COR-L47 (cell line): ENCODE measurements around the gene PTPRG.
A peak's percentile ranks its signal among the peaks of the same experiment; 100 is the strongest.

Source experiments
- DNase-seq: peaks from one replicate; lab custom pipeline; 2025; lab: John Stamatoyannopoulos, UW

Gene PTPRG

DNA sequence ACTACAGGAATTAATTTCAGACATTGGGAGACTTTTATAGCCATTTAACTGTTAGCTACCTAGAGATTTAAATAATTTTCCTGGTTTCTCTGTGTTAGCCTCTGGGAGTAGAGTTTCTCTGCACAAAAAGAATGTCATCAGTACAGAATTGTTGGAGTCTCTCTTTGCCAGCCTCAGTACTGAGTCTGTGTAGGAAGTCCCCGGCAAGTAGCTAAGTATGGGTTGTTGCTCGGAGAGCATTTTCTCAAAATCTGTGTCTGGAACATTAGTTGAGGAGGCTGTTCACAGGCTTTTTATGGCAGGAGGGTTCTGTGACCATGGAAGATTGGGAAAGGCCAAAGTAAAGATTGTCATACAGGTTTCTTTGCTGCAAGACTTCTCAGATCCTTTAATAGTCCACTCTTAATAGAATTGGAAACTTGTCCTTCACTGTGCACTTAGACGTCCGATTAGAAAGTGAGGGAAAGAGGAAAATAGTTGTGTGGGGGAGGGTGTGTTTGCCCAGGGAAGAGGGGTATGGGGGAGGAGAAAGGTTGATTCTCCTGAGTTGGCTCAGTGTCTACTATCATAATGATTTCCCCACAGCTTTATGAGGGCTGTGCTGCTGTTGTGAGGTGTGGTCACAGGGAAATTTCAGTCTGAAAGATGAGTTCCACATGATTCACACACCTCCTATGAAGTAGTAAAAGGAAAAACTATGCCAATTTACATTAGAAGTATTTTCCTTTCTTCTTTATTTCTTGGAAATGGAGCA is 207.1 kb downstream of the PTPRG start:
- no peak for DNase-seq

DNA sequence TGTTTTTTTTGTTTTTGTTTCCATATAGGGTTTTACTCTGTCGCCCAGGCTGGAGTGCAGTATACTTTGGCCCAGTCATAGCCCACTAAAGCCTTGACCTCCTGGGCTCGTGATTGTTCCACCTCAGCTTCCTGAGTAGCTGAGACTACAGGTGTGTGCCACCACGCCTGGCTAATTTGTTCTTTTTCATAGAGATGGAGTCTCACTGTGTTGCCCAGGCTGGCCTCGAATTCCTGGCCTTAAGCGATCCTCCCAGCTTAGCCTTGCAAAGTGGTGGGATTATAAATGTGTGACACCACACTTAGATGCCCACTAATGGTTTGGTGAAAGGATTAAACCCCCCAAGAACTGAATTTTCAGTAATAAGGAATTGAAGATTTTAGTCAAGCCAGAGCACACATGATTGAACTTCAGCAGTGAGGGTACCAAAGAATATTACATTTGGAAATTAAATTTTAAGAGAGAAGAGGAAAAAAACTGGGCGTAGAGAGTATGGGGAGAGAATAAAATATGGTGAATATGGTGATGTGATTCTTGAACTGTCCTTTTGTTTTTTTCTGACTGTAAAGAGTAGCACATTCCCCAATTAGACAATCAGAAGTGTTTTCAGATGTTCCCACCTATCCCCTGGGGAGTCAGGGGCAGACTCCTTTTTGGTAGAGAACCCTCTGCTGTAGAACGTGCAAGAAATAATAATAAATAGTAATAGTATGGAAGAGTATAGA is 208.1 kb downstream of the PTPRG start:
- DNase-seq, result no peak

DNA sequence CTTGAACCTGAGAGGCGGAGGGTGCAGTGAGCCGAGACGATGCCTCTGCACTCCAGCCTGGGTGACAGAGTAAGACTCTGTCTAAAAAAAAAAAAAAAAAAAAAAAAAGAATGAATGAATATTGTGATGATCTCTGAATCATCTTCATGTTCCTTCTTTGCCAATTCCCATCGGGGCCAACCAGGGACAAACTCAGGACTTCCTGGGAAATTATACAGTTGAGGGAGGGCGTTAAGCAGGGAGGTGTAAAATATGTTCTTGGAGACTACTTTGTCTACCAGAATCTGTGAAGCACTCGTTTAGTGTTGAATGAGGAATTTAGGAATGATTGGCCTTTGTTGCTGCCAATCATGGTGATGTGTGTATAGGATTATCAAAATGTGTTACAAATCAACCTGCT is 210.6 kb downstream of the PTPRG start:
- DNase-seq, result no peak

DNA sequence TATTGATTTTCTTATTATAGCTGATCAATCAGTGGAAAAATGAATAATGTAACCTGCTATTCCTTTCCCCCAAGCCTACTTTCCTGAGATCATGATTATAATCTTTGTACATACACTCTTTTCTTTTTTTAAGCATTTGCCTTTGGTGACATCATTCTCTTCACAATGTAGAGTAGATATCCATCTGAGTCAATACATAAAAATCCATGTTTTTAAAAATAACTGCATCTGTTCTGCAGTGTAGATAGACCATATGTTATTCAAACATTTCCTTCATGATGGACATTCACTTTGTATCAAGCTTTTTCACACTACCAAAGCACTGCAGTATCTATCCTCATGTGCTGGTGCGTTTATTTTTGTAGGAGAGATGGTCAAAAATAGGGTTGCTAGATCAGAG is 211.1 kb downstream of the PTPRG start:
- DNase-seq, result no peak

DNA sequence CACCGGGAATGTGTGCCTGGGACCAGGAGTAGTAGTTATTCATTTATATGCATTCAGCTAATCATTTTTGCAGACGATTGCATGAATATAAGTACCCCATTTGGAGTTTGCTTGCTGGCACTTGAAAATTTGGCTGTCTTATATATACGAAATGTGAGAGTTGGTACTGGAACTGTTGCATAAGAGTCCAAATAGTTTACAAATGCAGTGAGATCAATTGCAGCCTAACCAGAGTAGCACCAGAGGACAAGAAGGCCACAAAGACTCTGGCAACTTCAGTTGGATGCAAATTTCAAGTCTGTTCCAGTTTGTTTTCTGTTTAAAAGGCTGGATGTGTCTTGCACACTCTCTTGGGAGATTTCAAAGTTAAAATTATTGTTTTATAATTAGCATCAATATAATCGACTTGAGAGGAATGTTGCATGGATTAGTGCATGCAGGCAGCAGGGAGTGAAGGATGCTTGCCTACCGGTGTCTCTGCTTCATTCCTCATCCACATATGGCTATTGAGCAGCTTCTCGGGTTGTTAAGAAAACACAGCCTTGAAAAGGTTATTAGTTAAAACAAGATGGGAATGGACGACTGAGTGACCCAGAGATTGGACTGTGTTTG is 213.0 kb downstream of the PTPRG start:
- no peak for DNase-seq

DNA sequence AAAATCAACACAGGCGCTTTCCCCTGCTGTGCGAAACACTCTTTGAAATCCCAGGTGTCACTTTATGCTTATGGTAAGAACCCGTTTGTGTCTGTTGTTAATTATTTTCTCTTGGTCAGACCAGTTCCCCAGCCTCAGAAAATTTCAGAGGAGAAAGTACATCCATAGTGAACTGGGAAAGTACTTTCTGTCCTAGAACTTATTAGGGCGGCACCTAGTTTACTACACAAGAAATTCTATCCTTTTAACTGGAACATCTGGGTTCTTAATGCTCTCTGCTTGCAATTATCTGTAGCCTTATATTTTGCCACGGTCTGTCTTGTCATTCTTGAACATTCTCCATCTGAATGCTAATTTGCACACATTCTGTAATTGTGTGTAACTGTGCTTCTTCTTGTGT is 215.0 kb downstream of the PTPRG start:
- no peak for DNase-seq

DNA sequence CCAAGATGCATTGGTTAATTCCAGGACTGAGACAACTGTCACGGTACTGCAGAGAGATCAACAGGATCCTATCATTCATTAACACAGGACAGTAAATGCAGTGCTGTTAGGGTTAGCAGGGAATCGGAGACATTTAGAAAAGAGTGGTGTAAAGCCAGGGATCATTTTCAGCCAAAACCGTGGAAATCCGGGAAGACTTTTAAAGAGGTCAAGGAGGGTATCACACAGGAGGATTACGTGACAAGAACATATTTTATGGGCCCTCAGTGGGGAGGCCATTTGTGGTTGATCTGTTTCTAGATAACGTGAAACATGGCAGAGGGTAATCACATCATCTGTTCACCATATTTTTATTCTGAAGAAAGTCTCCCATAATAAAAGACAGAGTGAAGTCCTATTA is 216.1 kb downstream of the PTPRG start:
- no peak for DNase-seq

DNA sequence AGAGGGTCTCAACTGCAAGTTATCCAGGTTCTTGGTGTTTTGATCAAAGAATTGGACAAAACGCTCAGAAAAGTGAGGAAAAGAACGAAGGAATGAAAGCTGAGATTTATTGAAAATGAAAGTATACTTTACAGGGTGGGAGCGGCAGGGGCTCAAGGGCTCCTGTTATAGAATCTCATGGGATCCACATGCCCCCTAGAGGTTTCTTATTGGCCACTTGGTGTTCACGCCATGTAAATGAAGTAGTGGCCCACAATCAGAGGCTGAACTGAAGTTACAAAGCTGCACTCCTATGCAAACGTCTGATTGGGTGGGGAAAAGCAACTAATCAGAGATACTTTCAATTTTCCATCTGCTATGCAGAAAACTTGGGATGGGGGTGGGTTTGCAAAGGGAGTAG is 216.7 kb downstream of the PTPRG start:
- DNase-seq, result no peak

DNA sequence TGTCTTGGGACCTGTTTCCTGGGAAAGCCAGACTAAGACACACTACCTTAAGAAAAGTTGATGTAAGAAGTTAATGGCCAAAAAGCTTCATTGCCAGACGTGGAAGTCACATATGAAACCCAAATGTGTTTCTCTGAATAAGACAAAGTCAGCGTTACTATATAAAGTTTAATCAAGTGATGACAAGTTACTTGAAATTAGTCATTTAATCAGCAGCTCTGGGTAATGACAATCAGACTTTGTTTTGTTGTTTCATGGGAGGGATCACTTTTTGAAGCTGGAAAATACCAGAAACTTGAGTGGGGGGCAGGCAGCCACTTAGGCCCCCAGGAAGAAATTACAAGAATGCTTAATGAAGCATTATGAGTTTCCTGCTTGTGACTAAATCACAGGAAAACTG is 218.6 kb downstream of the PTPRG start:
- DNase-seq, result no peak

DNA sequence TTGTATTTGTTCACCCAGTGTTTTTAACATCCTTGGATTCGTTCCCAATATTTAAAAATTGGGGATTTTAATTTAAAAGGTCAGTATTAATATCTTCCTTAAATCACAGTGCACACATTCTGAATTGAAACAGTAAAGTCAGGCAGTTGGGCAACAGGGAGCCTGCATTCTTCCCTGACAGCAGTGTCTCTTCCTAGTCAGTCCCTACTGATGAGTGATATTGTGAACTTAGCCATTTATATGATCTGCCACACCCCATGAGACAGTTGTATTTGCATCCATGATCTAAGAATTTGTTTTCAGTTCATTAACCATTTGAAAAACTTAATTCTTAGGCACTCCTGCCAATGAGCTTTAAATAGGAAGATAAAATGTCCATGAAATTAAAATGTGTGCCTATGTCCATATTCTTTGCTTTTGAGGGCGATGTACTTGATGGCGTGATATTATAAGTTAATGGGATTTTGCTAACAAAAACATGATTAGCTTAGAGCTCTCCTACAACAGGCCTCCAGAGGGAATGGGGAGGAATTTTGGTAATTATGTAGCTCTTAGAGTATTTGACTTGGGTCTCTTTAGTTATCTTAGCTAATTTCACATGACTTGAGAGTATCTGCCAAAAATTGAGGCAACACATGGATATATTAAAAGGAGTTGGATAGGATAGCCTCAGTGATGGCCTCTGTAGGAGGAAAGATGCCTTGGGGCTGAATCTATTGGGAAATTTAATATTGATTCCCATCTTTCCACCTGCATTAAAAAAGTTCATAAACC is 219.3 kb downstream of the PTPRG start:
- no peak for DNase-seq

DNA sequence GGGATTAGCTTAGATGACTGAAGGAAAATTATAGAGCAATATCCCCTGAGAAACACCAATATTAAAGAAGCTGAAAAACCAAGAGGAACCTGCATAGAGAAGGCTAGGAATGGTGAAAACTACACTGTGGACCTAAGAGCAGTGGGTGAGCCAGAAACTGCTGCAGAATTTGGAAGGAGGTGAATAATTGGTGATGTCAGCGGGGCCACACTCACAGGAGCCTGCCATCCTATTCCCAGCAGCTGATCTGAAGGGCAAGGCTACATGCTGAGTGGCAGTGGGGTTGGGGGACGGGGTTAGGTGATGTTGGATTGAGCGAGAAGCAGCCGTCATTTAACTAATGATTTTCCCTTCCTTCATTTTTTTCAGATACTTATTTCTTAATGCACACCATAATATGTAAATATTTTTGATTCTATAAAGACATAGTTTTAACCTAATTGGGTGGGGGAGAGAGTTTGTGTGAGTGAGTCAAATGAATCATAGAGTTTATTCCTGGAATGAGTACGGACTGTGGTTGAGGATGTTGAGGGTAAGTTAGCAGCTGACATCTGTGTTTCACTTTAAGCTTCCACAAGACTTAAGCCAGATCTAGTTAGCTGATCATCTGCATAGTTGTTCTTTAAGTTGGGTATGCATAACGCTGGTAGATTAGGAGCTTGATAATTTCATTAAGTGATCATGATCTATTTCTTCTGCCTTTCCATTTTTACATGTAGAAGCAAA is 222.8 kb downstream of the PTPRG start:
- DNase-seq, result no peak

DNA sequence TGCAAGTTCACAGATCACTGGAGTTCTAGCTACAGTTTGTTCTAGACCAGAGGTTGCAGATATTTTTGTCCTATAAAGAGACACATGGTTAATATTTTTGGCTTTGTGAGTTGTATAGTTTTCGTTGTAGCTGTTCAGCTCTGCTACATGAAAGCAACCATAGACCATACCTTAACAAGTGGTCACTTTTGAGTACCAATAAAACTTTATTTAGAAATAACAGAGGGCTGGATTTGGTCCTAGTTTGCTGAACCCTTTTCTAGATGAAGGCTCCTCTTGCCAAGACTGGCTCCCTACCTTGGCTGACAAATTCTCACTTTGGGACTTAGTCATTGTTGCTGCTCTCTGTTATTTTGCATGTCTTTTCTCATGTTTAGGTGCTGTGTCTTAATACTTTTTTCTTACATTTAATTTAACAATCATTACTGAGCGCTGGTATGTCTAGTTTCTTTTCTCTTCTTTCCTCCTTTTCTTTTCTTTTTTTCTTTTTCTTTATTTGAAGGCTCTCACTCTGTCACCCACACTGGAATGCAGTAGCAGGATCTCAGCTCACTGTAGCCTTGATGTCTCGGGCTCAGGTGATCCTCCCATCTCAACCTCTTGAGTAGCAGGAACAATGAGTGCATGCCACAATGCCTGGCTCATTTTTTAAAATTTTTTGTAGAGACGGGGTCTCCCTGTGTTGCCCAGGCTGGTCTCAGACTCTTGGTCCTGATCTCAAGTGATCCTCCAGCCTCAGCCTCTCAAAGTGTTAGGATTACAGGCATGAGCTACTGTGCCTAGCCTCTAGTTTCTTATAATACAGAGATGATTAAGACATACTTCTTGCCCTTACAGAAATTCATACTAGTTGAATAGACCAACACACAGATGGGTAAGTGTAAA is 227.5 kb downstream of the PTPRG start:
- DNase-seq, result no peak

DNA sequence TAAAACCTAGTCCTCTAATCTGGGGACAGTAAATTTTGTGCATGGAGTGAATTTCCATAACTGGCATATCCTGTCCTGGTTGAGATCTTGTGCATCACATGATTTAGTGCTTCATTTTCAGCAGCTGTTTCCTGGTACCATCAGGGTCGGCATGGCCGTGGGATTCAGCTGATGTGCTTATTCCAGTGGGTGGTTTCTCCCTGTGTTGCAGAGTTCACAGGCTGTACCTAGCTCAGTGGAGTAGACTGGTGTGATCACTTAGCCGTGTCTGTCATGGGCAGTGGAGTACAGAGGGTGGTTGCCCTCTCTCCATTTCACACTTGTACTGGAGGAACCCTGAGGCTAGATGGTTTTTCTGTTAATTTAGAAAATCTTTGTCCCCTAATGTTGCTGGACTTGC is 228.5 kb downstream of the PTPRG start:
- DNase-seq, result no peak

DNA sequence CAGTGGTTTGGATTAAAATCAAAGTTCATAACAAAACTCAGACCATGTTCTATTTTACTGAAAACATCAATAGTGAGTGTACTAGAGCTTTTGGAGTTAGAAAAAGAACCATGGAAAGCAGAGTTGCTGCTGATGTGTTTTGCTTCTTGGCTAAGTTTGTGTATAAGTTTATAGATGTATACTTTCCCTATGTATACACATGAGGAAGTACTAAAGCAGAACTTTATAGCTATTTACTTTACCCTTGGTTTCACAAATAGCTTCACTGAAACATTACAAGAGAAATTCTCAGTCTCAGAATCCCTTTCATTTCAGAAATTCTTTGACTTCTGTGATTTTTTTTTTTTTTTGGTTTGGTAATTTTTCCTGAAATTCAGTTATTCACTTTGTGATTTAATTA is 229.0 kb downstream of the PTPRG start:
- DNase-seq, result no peak

DNA sequence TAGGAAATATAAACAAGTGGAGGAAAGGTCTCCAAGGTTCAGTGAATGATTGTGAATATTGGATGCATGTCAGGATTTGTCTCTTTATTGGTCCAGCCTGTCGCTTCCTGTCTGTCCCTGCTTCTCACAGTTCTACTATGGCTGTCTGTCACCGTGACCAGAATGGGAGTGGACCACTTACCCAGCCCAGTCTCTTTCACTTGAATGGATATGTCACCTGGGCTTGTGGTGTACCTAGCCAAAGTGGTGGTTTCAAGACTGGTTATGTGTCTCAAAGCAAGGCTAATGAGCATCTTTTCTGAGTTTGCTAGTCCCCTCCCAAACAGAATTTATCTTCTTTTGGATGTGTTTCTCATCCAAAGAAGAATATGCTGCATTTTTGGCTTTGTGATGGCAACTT is 231.7 kb downstream of the PTPRG start:
- no peak for DNase-seq

DNA sequence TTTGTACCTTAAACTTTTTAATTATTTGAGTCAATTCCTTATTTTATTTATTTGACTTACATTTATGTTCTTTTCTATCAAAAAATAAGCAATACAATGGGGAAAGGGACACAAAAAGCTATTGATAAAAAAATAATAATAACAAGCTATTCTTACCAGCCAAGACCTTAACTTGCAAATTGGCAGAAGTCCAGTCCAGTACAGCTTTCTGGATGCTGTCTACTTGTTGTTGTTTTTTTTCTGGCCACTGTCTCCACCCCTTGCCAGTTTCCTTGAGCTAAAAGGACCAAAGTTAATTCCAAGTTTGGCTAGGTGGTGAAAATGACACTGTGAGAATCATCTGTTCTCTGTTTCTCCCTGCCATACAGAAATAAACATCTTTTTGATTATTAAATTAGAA is 232.2 kb downstream of the PTPRG start:
- no peak for DNase-seq

DNA sequence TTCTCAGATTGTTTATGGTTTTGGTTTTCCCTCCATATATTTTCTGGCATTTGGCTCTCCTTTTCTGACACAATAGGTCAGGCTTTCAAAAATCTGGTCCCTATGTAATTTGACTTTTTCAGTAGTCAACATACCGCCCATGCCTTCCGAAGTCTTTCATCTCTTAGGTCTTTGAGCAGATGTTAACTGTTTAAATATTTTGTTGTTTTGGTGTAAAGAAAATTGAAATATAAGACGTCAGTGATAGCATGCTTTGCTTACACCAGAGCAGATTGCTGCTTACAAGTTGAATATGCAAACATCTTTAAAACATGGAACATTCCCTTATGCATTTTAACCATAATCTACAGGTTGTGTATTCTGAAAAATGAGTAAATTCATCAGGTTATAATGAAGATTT is 233.0 kb downstream of the PTPRG start:
- DNase-seq, result no peak

DNA sequence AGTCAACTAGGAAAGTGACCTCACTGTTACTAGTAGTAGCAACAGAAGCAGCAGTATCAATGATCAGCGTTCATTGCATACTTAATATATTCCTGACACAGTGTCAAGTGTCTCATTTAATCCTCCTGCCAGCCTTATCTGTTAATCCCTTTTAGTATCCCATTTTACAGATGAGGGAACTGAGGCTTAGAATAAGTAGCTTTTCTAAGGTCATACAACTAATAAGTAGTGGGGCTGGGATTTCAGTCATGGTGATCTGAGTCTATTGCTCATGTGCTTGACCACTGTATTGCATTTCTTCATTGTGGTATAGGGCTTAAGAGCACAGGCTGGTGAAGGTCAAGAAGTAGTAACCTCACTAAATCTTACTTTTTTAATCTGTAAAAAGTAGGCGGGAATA is 233.6 kb downstream of the PTPRG start:
- no peak for DNase-seq

DNA sequence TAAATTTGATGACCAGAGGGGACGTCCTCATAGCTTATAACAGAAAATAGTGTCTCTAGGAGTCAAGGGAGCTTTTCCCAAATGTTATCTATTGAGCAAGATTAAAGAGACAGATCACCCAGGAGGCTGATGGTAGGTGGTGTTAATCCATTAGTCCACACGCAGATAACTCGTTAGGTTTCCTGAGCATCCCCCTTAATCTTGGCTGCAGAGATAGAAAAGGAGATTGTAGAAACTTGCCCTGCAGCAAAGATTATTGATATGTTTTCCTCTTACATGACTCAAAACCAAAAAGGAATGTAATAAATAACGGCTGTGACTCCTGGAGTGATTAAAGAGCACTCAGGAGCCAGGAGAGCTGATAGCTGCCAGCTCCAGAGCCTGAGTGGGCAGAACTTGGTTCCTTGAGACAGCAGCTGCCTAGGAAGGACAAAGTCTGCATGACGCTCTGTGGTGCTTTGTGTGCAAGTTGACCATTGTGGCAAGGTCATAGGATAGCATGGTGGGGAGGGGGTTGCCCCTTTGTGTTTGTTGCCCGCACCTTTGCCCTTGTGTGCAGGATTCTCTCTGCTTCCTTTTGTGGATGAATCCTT is 234.8 kb downstream of the PTPRG start:
- DNase-seq, result no peak

DNA sequence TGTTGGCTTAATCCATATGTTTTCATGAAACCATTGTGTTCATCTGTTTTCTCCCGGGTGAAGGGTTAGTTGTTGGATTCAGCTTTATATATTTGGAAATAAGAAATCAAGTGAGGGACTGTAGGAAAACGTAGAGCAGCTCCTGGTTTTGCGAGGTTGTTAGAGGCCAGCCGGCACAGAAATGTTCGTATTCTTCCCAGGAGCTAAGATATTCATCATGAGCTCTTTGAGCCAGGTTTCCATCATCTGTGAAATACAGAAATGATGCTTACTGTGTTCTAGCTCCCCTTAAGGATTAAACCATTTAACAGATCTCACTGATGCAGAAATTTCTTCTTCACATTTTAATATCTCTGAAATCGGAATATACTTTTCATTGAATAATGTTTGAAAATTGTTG is 235.5 kb downstream of the PTPRG start:
- no peak for DNase-seq

DNA sequence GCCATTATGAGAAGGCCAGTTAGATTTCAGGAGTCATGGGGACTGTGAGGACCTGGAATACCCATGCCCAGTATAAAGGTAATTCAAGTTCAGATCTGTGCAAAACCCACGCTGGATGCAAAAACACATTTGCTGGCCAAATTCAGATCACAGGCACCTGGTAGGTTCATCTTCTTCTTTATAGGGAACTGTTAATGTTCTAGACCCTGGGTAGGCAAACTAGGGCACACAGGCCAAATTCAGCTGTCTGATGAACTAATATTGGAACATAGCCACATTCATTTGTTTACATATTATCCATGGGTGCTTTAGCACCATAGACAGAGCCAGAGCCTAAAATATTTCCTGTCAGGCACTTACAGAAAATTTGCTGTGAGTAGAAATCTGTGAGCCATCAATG is 241.4 kb downstream of the PTPRG start:
- peak; percentile 29 for DNase-seq
